GM21515 (cell line): ENCODE measurements around the gene FEM1B.

Experiments used
- ATAC-seq: cut with Tn5 transposase; IDR thresholded peaks from one replicate; pipeline ENCODE4 v1.9.1; 2021; ENCODE audit not compliant: unreplicated experiment

Gene FEM1B

DNA sequence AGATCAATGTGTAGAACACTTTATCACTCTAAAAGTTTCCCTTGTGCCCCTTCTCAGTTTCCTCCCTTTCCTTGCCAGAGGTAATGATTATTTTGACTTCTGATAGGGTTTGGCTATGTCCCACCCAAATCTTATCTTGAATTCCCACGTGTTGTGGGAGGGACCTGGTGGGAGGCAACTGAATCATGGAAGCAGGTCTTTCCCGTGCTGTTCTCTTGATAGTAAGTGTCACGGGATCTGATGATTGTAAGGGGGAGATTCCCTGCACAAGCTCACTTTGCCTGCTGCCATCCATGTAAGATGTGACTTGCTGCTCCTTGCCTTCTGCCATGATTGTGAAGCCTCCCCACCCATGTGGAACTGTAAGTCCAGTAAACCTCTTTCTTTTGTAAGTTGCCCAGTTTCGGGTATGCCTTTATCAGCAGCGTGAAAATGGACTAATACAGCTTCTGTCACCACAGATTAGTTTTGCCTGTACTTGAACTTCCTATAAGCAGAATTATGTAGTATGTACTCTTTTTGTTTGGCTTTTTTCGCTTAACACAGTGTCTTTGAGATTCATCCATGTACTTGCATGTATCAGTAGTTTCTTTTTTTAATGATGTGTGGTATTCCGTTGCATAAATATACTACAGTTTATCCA lies 7.2 kb downstream of the FEM1B start:
- no peak for ATAC-seq

DNA sequence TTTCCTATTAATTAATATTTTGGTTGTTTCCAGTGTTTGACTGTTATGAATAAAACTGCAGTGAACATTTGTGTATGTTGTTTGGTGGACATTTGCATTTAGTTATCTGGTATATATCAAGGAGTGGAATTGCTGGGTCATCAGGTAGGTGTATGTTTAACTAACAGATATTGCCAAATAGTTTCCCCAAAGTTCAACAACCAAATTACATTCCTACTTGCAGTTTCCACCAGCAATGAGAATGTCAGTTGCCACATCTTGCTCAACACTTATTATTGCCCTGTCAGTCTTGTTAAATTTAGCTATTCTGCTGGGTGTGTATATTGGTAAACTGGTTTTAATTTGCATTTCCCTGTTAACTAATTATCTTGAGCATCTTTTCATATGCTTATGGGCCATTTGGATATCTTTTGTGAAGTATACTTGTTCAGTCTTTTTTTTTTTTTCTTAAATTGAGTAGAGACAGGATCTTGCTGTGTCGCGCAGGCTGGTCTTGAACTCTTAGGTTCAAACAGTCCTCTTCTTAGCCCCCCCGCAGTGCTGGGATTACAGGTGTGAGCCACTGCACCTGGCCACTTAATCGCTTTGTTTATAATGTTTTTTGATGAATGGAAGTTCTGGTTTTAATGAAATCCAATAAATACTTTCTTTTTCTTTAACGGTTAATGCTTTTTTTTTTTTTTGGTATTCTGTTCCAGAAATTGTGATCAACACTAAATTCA lies 7.9 kb downstream of the FEM1B start:
- ATAC-seq, result no peak

DNA sequence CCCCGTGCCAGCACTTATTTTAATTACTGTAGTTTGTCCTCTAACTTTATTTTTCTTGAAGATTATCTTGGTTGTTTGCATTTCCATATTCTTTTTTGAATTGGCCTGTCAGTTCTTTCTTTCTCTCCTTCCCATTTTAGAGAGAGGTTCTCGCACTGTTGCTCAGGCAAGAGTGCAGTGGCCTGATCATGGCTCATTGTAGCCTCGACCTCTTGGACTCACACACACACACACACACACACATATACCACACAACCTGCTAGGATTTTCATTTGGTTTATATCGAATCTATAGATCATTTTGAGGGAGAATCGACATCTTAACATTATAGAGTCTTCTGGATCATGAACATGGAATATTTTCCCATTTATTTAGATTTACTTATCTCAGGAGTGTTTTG lies 8.7 kb downstream of the FEM1B start:
- no peak for ATAC-seq

DNA sequence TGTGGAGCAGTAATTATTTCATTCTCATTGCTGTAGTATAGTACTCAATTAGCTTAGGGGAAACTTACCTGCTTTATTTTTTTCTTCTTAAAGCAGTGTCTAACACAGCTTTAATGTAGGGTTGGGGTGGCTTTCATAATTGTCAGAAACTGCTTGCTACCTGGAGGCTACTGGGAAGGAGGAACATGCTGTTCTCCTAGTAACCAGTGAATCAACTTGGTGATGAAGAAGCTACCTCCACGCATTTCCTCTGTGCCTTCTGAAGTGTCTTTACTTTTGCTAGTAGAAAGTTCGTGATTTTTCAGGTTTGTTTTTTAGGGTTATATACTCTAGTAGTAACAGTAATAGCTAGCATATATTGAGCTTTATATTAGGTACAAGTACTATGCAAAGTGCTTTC lies 11.5 kb downstream of the FEM1B start:
- no peak for ATAC-seq

DNA sequence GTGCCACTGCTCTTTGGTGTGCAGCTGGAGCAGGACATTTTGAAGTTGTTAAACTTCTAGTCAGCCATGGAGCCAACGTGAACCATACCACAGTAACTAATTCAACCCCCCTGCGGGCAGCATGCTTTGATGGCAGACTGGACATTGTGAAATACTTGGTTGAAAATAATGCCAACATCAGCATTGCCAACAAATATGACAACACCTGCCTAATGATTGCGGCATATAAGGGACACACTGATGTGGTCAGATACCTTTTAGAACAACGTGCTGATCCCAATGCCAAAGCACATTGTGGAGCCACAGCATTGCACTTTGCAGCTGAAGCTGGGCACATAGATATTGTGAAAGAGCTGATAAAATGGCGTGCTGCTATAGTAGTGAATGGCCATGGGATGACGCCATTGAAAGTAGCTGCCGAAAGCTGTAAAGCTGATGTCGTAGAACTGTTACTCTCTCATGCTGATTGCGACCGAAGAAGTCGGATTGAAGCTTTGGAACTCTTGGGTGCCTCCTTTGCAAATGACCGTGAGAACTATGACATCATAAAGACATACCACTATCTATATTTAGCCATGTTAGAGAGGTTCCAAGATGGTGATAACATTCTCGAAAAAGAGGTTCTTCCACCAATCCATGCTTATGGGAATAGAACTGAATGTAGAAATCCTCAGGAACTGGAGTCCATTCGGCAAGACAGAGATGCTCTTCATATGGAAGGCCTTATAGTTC lies 12.2 kb downstream of the FEM1B start:
- ATAC-seq, result no peak

DNA sequence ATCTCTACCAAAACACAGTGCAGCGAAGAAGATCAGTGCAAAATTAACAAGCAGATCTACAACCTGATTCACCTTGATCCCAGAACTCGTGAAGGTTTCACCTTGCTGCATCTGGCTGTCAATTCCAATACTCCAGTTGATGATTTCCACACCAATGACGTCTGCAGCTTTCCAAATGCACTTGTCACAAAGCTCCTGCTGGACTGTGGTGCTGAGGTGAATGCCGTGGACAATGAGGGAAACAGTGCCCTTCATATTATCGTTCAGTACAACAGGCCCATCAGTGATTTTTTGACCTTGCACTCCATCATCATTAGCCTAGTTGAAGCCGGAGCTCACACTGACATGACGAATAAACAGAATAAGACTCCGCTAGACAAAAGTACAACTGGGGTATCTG lies 13.2 kb downstream of the FEM1B start:
- no peak for ATAC-seq

DNA sequence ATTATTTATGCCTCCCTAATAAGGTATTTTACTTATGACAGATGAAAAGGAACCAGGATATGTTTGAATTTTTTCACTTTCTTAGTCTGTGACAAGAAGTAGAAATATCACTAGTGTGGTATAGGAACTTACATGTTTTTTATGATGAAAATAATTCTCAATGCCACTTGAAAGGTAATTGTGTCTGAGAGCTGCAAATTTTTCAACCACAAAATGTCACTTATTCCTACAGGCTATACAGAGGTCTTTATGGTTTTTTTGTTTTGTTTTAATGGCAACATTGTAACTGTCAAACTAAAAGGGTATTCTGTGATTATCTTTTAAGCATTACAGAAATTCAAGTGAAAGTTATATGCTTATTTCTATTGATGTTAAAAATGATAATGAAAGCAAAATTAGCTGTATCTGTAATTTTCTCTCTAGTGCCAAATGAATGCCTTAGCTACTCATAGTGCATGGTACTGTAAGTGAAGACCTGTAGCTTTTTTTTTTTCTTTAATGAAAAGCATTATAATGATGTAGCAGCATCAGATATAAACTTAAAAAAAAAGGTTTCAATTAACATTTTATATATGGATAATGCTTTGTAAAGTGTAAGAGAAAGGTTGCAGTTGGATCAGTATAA lies 14.7 kb downstream of the FEM1B start:
- ATAC-seq, result no peak

DNA sequence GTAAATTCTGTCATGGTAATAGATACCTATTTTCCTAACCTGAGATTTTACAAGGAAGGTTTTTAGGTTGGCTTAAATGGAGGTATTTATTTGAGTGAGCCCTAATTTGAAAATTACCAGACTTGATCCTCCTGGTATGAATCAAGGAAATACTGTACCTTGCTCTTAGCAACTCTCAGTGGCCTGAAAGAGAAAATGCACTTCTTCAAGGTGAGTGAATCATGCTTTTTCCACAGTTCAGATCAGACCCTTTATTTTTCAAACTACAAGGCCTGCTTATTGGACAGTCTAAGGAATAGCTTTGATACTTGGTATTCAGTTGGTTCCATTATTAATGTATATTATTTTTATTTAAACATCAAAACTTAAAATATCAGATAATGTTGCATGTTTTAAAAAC lies 15.4 kb downstream of the FEM1B start:
- ATAC-seq, result no peak

DNA sequence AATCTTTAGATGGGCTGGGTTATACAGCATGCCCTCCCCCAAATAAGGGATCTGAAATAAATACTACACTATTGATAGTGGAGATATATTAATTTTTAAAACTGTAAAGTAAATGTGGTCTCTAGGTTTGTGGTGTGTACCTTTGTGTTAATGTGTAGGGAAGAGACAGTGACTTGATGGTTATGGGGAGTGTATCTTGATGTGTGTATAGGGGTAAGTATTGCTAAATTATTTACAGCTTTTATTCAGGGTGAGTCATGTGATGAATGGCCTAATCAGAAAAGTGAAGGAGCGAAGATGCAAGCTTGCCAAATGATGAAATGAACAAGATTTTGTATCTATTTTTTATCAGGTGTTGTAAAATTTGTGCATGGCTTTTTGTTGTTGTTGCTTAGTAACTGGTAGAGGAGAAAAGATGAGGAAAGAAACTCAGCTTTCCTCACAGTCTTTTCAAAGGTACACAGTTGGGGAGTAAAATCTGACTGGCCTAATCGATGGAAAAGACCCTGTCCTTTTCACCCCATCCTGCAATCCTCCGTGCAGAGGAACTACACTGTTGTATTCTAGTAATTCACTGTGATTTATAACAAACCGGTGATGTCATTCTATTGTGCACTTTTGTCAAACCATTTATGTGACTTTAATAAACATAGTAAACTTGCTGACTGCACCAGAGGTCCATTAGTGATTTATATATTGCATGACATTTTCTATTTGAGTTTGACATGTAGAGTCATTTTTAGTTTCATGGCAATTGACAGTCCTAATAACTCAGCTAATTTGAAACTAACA lies 17.7 kb downstream of the FEM1B start:
- ATAC-seq, result no peak

DNA sequence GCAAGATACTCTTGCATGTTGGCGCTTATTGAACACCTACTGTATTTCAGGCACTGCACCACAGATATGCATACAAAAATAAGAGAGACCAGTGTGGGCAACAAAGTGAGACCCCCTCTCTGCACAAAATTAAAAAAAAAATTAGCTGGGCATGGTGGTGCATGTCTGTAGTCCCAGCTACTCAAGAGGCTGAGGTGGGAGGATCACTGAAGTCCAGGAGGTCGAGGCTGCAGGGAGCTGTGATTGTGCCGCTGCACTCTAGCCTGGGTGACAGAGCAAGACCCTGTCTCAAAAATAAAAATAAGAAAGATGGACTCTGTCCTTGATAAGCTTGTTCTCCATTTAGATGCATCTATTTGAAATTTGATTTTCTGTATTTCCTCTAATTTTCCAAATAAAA lies 20.8 kb downstream of the FEM1B start:
- ATAC-seq, result no peak

DNA sequence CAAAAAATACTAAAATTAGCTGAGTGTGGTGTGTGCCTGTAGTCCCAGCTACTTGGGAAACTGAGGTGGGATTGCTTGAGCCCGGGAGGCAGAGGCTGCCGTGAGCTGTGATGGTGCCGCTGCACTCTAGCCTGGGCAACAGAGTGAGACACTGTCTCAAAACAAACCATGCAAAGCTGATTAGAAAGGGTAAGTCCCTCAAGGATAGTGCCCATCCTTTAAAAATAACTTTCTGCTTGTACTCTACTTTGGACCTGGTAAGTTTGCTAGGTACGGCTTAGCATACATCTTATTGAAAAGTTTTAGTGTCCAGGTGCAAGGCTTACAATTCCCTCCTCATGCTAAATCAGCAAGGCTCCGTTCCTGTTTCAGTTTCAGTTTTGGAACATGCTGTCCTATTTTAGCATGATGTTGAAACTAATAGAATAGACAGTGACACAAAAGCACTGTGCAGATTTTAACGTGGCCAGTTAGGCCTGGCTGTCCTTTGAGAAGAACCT lies 21.4 kb downstream of the FEM1B start:
- peak; percentile 90 for ATAC-seq

DNA sequence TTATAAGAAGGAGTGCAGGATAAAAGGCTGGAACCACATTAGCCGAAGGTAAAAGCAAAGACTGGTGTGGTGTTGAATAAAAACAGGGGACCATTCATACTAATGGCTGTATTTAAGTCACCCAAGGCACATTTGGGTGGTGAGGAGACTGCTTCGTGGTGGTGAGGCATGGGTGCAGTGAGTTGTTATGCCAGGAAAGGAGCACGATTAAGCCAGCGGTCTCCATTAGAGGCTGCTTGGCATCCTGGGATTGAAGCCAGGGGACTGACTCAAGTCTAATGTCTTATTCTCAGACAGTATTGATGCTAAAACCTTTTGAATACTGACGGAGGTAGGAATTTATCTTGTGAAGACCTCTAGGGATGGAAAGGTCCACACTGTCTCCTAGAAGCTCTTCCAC lies 21.9 kb downstream of the FEM1B start:
- no peak for ATAC-seq

DNA sequence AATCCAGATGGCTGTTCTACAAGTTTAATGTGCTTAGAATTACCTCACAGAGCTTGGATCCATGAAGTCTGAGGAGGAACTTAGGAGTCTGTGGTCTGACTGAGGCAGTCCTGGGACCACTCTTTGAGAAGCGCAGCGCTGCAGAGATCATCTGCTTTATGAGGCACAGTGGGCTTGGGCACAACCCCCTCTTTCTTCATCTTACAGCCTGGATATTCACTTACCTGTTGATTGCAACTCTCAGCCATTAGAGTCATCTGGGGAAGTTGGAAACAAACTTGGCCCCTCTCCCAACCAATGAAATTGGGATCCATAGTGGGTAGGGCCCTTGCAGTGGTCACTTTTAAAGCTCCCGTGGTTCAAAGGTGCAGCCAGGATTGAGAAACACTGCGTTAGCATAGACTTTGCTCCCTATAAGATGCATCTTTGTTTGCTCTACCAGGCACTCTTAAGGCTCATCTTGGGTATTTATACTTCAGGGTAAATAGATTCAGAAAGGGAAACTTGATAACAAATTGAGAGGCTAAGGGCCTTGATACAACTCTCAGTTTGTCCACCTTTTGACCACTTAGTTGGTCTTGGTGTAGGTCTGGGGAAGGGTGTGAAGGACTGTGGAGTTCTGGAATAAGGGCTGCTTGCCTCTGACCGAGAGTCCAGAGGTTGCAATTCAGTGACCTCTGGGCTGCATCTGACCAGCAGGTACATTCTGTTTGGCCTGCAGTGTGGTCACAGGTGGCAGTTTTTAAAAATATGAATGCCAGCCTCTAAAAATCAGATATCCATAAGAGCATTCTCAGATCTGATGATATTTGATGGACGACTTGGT lies 22.8 kb downstream of the FEM1B start:
- ATAC-seq, result no peak

DNA sequence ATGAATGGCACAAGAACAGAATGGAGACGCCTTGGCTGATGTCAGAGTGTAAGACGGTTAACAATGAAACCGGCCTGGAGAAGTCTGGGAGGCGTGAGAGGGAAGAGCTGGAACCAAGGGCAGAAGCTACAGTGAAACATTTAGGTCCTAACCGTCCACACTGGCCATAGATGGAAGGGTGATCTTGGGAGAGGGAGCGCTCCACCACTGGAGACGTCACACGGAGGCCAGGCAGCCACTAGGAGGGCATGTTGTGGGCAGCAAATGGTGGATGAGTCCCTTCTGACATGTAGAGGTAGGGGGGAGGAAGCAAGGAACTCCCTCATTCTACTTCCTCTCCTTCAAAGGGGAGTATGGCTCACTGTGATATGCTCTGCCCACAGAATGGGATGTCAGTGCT lies 23.8 kb downstream of the FEM1B start:
- ATAC-seq, result no peak

DNA sequence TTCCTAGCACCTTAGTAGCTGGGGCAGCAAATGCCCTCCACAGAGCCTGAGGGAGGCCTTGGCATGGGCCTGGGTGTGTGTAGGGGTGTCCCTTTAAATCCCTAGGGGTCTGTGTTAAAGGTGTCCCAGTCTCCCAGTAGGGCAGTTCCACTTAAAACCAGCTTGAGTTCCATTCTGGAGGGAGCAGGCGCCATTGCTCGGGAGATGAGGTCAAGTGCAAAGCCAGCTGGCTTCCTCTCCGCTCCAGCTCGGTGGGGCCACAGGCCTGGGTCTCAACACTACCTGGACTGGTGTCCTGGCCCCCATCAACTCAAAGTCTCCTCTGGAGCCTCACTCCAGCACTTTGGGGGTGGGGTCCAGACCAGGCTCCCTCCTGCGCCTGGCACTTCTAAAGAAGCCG lies 25.2 kb downstream of the FEM1B start:
- ATAC-seq, result no peak

DNA sequence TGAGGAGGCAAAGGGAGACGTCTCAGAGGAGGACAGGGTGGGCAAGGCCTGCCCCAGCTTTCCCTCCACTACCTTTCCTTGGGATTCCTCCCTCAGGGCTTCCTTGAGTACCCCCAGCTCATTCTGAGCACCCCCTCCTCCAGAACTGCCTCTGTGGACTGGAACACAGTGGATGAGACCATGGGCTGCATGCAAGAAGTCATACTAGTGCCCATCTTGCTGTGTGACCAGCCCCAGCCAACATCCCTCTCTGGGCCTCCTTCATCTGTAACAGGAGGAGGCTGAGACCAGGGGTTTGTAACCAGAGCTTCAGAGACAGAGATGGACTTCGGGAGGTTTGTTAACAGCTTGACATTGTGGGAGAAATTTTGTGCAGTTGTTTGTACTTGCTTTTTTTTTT lies 25.6 kb downstream of the FEM1B start:
- ATAC-seq, result no peak

DNA sequence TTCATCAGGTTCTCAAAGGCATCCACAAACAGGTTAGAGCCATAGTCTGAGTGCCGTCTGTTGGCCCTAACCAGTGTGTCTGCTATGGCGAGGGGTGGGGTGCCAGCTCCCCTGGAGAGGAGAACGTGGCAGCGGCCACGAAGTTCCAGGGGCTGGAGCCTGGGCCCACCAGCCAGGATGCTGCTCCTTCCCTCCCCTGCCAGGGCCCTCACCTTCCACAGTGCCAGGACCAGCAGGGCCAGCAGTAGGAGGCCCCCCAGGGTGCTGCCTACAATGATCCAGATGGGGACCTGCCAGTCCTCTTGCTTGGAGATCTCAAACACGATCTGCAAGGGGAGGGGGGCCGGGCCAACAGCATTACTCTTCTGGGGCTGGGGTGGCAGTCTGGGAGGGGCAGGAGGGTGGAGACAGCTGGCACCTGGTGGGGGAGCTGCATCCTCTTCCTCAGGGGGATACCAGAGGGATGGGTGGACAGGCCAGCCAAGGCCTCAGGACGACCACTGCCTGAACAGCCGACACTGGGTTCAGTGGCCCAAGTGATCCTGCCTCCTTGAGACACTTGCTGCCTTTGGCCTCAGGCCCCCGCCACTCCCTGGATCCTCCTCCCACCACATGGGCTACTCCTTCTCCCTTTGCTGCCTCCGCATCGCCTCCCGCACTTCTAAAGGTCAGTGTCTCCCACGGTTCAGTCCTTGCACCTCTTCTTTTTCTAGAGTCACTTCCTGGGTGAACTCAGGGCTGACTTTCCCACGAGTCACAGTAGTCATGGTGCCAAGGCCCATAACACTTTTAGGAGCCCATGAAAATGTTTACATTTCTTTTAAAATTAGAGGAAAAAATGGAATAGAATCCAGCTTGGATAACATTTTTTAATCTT lies 26.3 kb downstream of the FEM1B start:
- ATAC-seq, result no peak

DNA sequence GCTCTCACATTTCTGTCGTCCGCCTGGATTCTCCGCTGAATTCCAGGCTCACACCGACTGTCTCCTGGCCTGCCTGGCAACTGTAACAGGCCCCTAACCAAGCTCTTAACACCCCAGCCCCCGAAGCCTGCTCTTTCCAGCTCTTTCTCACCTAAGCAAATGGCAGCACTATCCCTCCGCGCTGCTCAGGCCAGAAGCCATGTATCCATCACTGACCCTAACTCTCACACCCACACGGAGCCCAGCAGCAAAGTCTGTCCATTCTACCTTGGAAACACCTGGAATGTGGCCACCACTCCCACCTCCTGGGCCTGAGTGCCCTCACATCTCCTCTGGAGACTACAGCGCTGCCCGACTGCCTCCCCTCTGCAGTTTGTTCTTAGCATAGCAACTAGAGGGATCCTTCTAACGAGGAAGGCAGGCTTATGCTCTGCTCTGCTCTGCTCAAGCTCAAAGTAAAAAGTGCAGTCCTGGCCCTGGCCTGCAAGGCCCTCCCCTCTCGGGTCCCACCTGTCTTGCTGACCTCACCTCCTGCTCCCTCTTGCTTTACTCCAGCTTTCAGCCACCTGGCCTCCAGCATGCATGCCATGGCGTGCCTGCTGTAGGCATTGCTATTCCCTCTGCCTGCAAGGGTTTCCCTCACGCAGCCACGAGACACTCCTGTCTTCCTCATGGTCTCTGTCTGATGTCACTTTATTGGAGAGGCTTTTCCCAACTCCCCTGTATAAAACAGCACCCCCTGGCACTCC lies 27.2 kb downstream of the FEM1B start:
- ATAC-seq, result no peak
